ENCODE measurements around the gene ADCK2.
"Not testable (repeated sequence)": the region's sequence is repeated elsewhere in the genome, so short reads cannot be mapped to it uniquely, and the experiment has no call there.

GRCh38 chr7:140644761-140645160 lies 28.0 kb upstream of the ADCK2 start:
- TF ChIP-seq EZH2 (IDR thresholded peaks at IDR 0.05; ENCODE audit: borderline replicate concordance, low read length); CTCF (IDR thresholded peaks at IDR 0.05; ENCODE audit: low read length): not testable (repeated sequence)
